GM21786 (cell line): ENCODE results near the gene MOV10.
"Not testable (repeated sequence)": the region's sequence is repeated elsewhere in the genome, so short reads cannot be mapped to it uniquely, and the experiment has no call there.

Experiments used
- ATAC-seq: cut with Tn5 transposase; IDR thresholded peaks from one replicate; pipeline ENCODE4 v1.9.1; 2021; ENCODE audit not compliant: unreplicated experiment

Gene MOV10

DNA sequence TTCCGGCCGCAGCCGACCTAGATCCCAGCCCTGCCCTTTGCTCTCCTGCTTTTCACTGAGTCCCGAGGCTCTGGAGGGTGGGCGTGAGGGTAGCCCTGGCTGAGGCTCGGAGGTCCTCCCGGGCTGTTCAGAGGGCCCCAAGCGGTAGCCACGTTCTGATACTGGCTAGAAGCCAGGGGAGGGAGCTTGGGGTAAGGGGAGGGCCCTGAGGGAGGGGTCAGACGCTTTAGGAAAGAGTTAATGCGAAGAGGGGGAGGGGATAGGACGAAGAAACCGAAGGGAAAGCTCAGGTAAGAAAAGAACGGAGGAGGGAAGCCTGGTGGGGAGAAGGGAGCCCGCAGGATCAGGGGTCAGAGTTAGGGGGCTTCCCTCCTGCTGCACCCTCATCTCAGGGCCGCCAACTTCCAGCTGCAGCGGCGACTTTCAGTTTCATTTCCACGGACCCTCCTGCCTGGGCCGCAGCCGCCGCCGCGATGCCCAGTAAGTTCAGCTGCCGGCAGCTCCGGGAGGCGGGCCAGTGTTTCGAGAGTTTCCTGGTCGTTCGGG lies at the start of gene MOV10:
Gene MOV10, plus strand, starts transcription at position 220 of the 546 bp plus-strand sequence. Its CDS starts 254 bp downstream, at position 474.
- ATAC-seq = peak; percentile 57

GRCh38 chr1:112625696-112626095 lies 48.8 kb upstream of the MOV10 start:
- ATAC-seq = no peak

DNA sequence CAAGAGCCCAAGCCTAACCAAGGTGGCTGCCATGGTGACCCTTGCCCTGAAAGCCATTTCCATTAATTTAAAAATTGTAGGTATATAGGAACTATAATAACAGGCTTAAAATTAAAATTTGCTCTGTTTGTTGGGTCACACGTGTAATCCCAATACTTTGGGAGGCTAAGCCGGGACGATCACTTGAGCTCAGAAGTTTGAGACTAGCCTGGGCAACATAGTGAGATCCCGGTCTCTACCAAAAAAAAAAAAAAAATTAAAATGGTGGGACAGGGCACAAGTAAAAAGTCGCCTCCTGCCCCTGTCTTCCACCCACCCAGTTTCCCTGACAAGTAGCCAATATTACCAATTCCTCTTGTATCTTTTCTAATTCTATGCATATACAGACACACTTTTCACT lies 48.3 kb upstream of the MOV10 start:
- no peak for ATAC-seq

GRCh38 chr1:112626887-112627286 lies 47.6 kb upstream of the MOV10 start:
- ATAC-seq = no peak

- ATAC-seq = no peak
Observed at GRCh38 chr1:112628516-112628915, 45.9 kb upstream of the MOV10 start.

DNA sequence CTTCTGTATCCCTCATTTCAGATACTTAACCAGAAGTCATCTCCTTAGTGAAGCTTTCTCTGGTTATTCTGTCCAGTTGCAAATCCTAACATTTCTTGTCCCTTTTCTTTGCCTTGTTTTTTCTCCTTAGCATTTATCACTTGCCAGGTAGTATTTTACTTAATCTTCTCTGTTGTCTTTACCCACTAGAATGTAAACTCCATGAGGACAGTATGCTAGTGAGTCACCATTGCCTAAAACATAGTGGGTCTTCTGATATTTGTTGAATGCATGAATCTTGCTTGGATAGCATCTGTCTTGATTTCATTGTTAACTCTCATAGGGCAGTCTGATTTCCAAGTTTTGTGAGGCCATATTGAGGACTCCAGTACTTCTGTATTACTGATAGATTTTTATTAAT lies 45.2 kb upstream of the MOV10 start:
- no peak for ATAC-seq

DNA sequence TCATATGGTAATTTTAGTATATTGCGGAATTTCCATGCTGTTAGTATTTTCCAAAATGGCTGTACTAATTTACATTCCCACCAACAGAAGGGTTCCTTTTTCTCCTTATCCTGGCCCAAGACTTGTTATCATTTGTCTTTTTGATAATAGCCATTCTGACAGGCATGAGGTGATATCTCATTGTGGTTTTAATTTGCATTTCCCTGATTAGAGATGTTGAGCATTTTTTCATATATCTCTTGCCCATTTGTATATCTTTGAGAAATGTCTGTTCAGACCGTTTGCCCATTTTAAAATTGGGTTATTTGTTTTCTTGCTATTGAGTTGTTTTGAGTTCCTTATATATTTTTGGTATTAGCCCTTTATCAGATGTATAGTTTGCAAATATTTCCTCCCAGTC lies 40.8 kb upstream of the MOV10 start:
- no peak for ATAC-seq

DNA sequence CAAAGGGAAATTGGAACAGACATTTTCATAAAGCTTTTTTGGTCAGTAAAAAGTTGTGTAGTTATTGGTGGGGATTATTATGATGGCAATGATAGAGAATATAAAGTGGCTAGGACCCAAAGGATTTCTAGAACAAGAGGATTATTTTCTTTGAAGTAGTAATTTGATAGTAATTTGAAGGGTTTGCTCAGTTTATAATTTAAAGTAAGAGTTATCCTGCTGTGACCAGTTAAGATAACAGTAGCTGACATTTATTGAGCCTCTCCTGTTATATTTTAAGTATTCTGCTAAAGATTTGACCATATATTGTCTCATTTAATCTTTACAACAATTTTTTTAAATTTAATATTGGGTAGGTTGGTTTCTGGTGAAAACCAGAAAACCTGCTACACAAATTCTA lies 40.1 kb upstream of the MOV10 start:
- no peak for ATAC-seq

DNA sequence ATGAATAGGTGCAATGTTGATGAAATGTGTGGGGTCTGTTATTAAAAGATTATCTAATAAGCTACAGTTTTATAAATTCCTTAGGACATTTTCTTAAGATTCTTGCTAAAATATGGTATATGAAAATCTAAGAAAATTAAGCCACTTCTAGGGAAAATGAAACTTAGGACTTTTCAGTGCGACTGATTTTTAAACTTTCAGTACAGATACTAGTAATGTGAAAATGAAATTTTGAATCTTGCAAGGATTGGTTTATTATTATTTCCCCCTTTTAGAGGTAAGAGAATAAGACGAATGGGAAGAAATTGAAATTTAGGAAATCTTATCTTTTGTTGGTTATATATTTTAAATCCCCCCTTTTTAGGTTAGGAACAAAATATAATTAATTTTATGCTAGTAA lies 38.4 kb upstream of the MOV10 start:
- ATAC-seq = no peak

DNA sequence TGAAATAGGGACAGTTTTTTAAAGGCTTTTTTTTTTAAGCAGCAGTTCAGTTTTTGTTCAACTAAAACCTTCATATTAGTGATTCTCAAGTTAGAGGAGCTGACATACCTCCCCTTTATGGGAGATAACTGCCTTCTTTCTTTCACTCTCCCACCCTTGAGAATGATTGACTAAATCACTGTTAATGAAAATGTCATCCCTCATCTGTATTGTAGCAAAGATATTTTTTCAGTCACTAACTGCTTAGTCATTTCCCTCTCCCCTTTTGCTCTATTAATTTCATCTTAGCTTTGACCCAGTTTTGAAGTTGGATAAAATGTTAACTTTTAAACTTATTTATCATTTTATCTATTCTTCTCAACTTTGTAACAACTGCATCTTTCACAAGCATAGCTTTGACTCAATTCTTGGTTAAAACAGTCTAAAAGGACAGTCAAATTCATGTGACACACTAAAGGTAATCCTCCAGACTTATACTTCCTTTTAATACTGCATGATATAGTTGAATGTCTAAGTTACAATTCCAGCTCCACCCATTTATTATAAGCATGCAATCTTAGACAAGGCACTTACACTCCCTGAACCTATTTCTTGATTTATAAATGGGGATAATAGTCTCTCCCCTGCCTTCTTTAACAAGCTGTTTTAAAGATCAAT lies 37.7 kb upstream of the MOV10 start:
- peak; percentile 41 for ATAC-seq

GRCh38 chr1:112637254-112638109 lies 37.0 kb upstream of the MOV10 start:
- no peak for ATAC-seq

DNA sequence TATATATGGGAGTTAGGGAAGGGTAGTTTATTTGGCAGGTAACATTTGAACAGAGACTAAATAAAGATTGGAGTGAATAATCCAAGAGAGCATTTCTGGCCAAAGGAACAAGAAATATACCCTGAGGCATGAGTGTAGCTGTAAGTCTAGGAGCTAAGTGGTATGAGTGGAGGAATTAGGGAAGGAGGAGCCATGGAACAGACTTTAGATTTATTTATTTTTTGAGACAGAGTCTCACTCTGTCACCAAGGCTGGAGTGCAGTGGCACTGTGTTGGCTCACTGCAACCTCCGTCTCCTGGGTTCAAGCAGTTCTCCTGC lies 36.4 kb upstream of the MOV10 start:
- no peak for ATAC-seq

DNA sequence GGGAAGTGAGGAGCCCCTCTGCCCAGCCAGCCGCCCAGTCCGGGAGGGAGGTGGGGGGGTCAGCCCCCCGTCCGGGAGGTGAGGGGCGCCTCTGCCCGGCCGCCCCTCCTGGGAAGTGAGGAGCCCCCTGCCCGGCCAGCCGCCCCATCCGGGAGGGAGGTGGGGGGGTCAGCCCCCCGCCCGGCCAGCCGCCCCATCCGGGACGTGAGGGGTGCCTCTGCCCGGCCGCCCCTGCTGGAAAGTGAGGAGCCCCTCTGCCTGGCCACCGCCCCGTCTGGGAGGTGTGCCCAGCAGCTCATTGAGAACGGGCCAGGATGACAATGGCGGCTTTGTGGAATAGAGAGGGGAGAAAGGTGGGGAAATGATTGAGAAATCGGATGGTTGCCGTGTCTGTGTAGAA lies 34.0 kb upstream of the MOV10 start:
- ATAC-seq = not testable (repeated sequence)

DNA sequence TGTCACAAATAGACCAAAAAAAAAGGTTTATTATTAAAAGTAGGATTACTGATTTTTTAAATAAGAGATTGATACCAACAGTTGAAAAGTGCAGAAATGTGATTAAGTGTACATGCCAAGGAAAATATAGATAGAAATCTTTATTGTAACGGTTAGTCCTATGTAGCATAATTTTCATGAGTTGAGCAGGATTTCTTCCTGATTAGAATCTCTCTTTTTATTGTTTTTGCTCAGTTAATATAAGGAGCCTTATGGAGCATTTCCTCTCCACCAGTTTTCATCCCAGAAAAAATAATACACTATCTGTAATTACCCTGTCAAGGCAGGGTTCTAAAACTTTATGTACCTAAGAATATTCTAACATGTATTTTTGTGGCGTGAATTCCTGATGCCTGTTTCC lies 31.4 kb upstream of the MOV10 start:
- ATAC-seq = no peak

DNA sequence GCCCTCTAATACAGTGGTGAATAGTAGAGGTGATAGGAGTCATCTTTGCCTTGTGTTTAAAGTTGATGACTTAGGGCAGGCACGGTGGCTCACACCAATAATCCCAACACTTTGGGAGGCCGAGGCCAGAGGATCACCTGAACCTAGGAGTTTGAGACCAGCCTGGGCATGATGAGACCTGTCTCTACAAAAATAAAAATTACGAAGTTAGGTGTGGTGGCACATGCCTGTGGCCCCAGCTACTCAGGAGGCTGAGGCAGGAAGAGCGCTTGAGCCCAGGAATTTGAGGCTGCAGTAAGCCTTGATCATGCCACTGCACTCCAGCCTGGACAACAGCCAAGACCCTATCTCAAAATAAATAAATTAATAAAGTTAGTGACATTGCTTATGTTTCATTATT lies 28.2 kb upstream of the MOV10 start:
- ATAC-seq = no peak

GRCh38 chr1:112651205-112651604 lies 23.3 kb upstream of the MOV10 start:
- no peak for ATAC-seq

- no peak for ATAC-seq
Observed at GRCh38 chr1:112665857-112666256, 8.6 kb upstream of the MOV10 start.

- no peak for ATAC-seq
Observed at GRCh38 chr1:112666946-112667345, 7.5 kb upstream of the MOV10 start.

DNA sequence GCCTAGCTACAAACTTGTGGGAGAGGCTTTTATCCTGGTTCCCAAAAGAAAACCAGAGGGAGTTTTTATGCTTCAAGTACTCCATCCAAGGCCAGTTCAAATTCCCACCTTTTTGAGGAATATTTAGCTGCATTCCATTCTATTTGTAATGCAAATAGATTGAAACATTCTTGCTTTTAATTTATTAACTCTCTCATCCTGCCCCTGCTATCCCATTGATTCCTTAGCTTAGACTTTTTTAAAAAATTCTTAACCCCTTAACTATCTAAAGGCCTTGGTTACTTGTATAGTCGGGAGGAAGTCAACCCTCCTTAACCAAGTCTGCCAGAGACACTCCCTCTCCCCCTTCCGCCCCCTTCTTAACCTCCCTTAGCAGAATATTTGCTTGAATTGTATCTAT lies 2.5 kb upstream of the MOV10 start:
- no peak for ATAC-seq

DNA sequence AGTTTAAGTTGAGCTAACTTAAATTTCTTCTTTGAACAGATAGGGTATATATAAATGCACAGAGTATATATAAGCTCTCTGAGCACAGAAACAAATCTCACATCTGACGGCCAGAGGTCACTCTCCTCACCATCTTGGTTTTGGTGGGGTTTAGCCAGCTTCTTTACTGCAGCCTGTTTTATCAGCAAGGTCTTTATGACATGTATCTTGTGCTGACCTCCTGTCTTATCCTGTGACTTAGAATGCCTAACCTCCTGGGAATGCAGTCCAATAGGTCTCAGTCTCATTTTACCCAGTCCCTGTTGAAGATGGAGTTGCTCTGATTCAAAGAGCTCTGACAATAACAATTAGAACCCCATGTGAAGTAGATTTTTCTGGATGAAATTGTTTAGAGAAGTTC lies 1.6 kb upstream of the MOV10 start:
- ATAC-seq = no peak

- ATAC-seq = no peak
Observed at GRCh38 chr1:112673592-112674439, 643 bp upstream of the MOV10 start.
